Endothelial cell of umbilical vein (primary cell): ENCODE data around the gene ECE2. TPM values are rescaled to one million over a fixed set of nuclear protein-coding genes. Genes with fewer than 3 reads are reported as not detected.
"Not testable (repeated sequence)": the region's sequence is repeated elsewhere in the genome, so short reads cannot be mapped to it uniquely, and the experiment has no call there.

Experiments used
- BruUV-seq: library from RNA; stranded (reverse); fragments of 400-500 nt; replicated peaks from 2 replicates; lab custom pipeline; 2021; lab: Mats Ljungman, UMichigan
- CTCF ChIA-PET: fragments of 300-600, 350-600 bp; sonication (Branson Sonifier 250); formaldehyde crosslinking; loops from one replicate; lab custom pipeline; 2021; ENCODE audit warnings: antibody characterized with exemption, inconsistent platforms; lab: Charles Lee
- POLR2A ChIA-PET: fragments of 300-600, 350-600 bp; sonication (Branson Sonifier 250); formaldehyde crosslinking; loops from one replicate; lab custom pipeline; 2021; ENCODE audit warnings: antibody characterized with exemption, inconsistent platforms; lab: Charles Lee
- DNase-seq: peaks from one replicate; pipeline ENCODE4 v3.0.0-alpha.2; 2011; ENCODE audit warnings: low read depth, low spot score
- FAIRE-seq: peaks from 2 replicates; lab custom pipeline; 2011; peaks lifted over from hg19 to GRCh38; lab: Jason Lieb, UNC
- H2AFZ ChIP-seq: 2 replicates; pipeline ENCODE4 v1.6.0; 2012; ENCODE audit warnings: low read depth, low read length, control low read depth, inconsistent platforms
- H3K27ac ChIP-seq: 2 replicates; pipeline ENCODE4 v1.5.1; 2011; ENCODE audit warnings: low read depth, mild to moderate bottlenecking, control low read depth, low read length, moderate library complexity; ENCODE audit not compliant: insufficient read depth
- H3K27me3 ChIP-seq, 2 experiments: 2 replicates each; pipeline versions ENCODE4 v1.6.0 to v1.6.1; 2011; ENCODE audit warnings: low read length in 2 of 2, mixed read lengths in 1 of 2; ENCODE audit not compliant: control insufficient read depth in 2 of 2, insufficient read depth in 2 of 2
- H3K36me3 ChIP-seq, 2 experiments: 2 replicates in 1 of 2; 3 replicates in 1 of 2; pipeline ENCODE4 v1.5.1; 2011; ENCODE audit warnings: low read length in 2 of 2, mild to moderate bottlenecking in 1 of 2, moderate library complexity in 1 of 2; ENCODE audit not compliant: control insufficient read depth in 2 of 2, insufficient read depth in 2 of 2; ENCODE audit errors: extremely low read depth in 1 of 2
- H3K4me1 ChIP-seq: 3 replicates; pipeline ENCODE4 v1.5.1; 2011; ENCODE audit warnings: mild to moderate bottlenecking, low read length; ENCODE audit not compliant: control insufficient read depth, insufficient read depth; ENCODE audit errors: extremely low read depth
- H3K4me2 ChIP-seq: 2 replicates; pipeline ENCODE4 v1.6.1; 2011; ENCODE audit warnings: low read length, control low read depth, mixed read lengths; ENCODE audit not compliant: insufficient read depth
- H3K4me3 ChIP-seq, 3 experiments: fragments of 200-600 bp in 1 of 3; sonication (generic), shearing (Covaris generic) in 1 of 3; replicated peaks in 1 of 3; 2 replicates each; pipeline ENCODE4 v1.5.1; 2011 to 2016; ENCODE audit warnings: control low read depth in 3 of 3, low read length in 3 of 3, mild to moderate bottlenecking in 2 of 3, inconsistent platforms in 1 of 3, low read depth in 1 of 3, moderate library complexity in 1 of 3; ENCODE audit not compliant: insufficient read depth in 1 of 3
- H3K79me2 ChIP-seq: 2 replicates; pipeline ENCODE4 v1.6.0; 2012; ENCODE audit warnings: low read length, inconsistent platforms; ENCODE audit not compliant: control insufficient read depth, insufficient read depth
- H3K9ac ChIP-seq: replicated peaks from 2 replicates; pipeline ENCODE3; 2011; ENCODE audit warnings: low read length, control low read depth; ENCODE audit not compliant: insufficient read depth; ENCODE audit errors: extremely low read depth
- H3K9me1 ChIP-seq: replicated peaks from 3 replicates; pipeline ENCODE4 v1.6.0; 2011; ENCODE audit warnings: mild to moderate bottlenecking, low read length; ENCODE audit not compliant: control insufficient read depth, insufficient read depth; ENCODE audit errors: extremely low read depth
- H3K9me3 ChIP-seq: replicated peaks from 2 replicates; pipeline ENCODE4 v1.5.1; 2012; ENCODE audit warnings: low read length, inconsistent platforms; ENCODE audit not compliant: control insufficient read depth, insufficient read depth
- H4K20me1 ChIP-seq: replicated peaks from 2 replicates; pipeline ENCODE3; 2011; ENCODE audit warnings: mild to moderate bottlenecking, low read length; ENCODE audit not compliant: control insufficient read depth, insufficient read depth; ENCODE audit errors: extremely low read depth
- EZH2 ChIP-seq: IDR thresholded peaks from 2 replicates; pipeline ENCODE4 v1.6.1; 2012; ENCODE audit warnings: borderline replicate concordance, low read depth, mild to moderate bottlenecking, moderate library complexity, low read length, inconsistent platforms; ENCODE audit not compliant: severe bottlenecking
- FOS ChIP-seq: IDR thresholded peaks from 2 replicates; pipeline ENCODE4 v1.6.1; 2011; ENCODE audit warnings: mild to moderate bottlenecking, low read length, moderate library complexity, borderline replicate concordance; ENCODE audit not compliant: insufficient read depth
- GATA2 ChIP-seq: IDR thresholded peaks from 2 replicates; pipeline ENCODE4 v1.7.0; 2011; ENCODE audit warnings: low read depth, mild to moderate bottlenecking, moderate library complexity, mixed read lengths, low read length; ENCODE audit not compliant: insufficient read length, insufficient read depth
- MYC ChIP-seq: IDR thresholded peaks from one replicate; pipeline ENCODE4 v1.6.1; 2011; ENCODE audit warnings: mild to moderate bottlenecking, low read depth, low read length
- POLR2A ChIP-seq: IDR thresholded peaks from 2 replicates; pipeline ENCODE4 v1.6.1; 2012; ENCODE audit warnings: low read depth, mild to moderate bottlenecking, control low read depth, low read length
- dilution Hi-C: fragments of 300-500 bp; cut with MboI; formaldehyde crosslinking; loops from one replicate; pipeline ENCODE4 v1.15.0; 2019; ENCODE audit warnings: low sequenced_read_pairs; ENCODE audit not compliant: extremely low pct_ligation_motif_present
- intact Hi-C: fragments of 100-400 bp; cut with micrococcal nuclease; formaldehyde crosslinking; loops from one replicate; pipeline ENCODE4 v1.10.0; 2022
- polyA plus RNA-seq, 4 experiments: library from polyadenylated mRNA; depleted of rRNA in 3 of 4; stranded (reverse) in 3 of 4; unstranded in 1 of 4; fragments of >200 nt; gene quantifications; 2 replicates each; pipeline versions ENCODE4 v1.2.1 to v1.2.3, GENCODE V29; 2011 to 2012; ENCODE audit warnings: missing spikeins in 1 of 4
- total RNA-seq: library from RNA; stranded (reverse); gene quantifications from 2 replicates; pipeline ENCODE4 v1.2.3, GENCODE V29; 2021

Gene ECE2
- total and polyA plus RNA-seq, 2 donors (not counting 3 experiments of a cell fraction or from before 2014, with no cell fraction given) = not detected

GRCh38 chr3:184339001-184339400 is 63.2 kb downstream of the ECE2 start:
- FAIRE-seq (no peak), DNase-seq (no peak)
- H4K20me1 ChIP-seq = no peaks in the 10 kb centered on the region
- dilution Hi-C loops (no loop called here), intact Hi-C loops (loop anchor here (10.0 kb wide), 1 partner anchor 1596 kb away; the partner anchor contains the start of gene TRA2B)
- no TSS peak for BruUV-seq
- H3K36me3 ChIP-seq = peaks cover 2 to 22% of the 10 kb centered on the region in 2 experiments
- peaks cover 54% of the 10 kb centered on the region for H3K4me1 ChIP-seq
- H3K4me3 ChIP-seq = peak overlapping the region in 1 of 3 experiments; percentile 4
- no peaks in the 10 kb centered on the region for H3K27me3 ChIP-seq
- peaks cover 39% of the 10 kb centered on the region for H3K79me2 ChIP-seq
- CTCF ChIA-PET = interaction anchor here (1.0 to 2.2 kb wide), 7 partner anchors 8 to 33 kb away, joined by 3 to 7 read pairs (median 4); partner anchors contain the start of genes CLCN2 and POLR2H
- H3K4me2 ChIP-seq = peak overlapping the region; percentile 73
- no peaks in the 10 kb centered on the region for H3K9me1 ChIP-seq
- TF ChIP-seq FOS (no peak), POLR2A (no peak), EZH2 (no peak), MYC (no peak), GATA2 (no peak)
- no peaks in the 10 kb centered on the region for H3K9me3 ChIP-seq
- POLR2A ChIA-PET = interaction anchor here (0.6 kb wide), 1 partner anchor 1530 kb away, joined by 6 read pairs; no protein-coding TSS in a partner anchor
- H3K9ac ChIP-seq = peak overlapping the region; percentile 60
- peak overlapping the region; percentile 99 for H3K27ac ChIP-seq
- no peak overlapping the region for H2AFZ ChIP-seq

- H2AFZ ChIP-seq, dilution Hi-C loops, DNase-seq, H3K9me3 ChIP-seq, H3K9ac ChIP-seq, FAIRE-seq, H3K27ac ChIP-seq, H3K9me1 ChIP-seq, H3K27me3 ChIP-seq, BruUV-seq, H3K4me3 ChIP-seq, H4K20me1 ChIP-seq, H3K4me2 ChIP-seq: not testable (repeated sequence)
- CTCF ChIA-PET = interaction anchor here (1.6 to 2.0 kb wide), 5 partner anchors 14 to 34 kb away, joined by 3 to 7 read pairs (median 4); no protein-coding TSS in a partner anchor
- POLR2A ChIA-PET = interaction anchor here (0.6 kb wide), 1 partner anchor 1529 kb away, joined by 6 read pairs; no protein-coding TSS in a partner anchor
- peaks cover 39% of the 10 kb centered on the region for H3K79me2 ChIP-seq
- peaks cover 2 to 25% of the 10 kb centered on the region in 2 experiments for H3K36me3 ChIP-seq
- intact Hi-C loops = loop anchor here (10.0 kb wide), 1 partner anchor 1595 kb away; the partner anchor contains the start of gene TRA2B
- H3K4me1 ChIP-seq = peaks cover 48% of the 10 kb centered on the region
These were observed 63.8 kb downstream of the ECE2 start for GRCh38 chr3:184339451-184340135.
